Endothelial cell of umbilical vein (primary cell): ENCODE data around the gene ZNF618. TPM values are rescaled to one million over a fixed set of nuclear protein-coding genes. Genes with fewer than 3 reads are reported as not detected.

Experiments used
- BruUV-seq: library from RNA; stranded (reverse); fragments of 400-500 nt; replicated peaks from 2 replicates; lab custom pipeline; 2021; lab: Mats Ljungman, UMichigan
- CTCF ChIA-PET: fragments of 300-600, 350-600 bp; sonication (Branson Sonifier 250); formaldehyde crosslinking; loops from one replicate; lab custom pipeline; 2021; ENCODE audit warnings: antibody characterized with exemption, inconsistent platforms; lab: Charles Lee
- POLR2A ChIA-PET: fragments of 300-600, 350-600 bp; sonication (Branson Sonifier 250); formaldehyde crosslinking; loops from one replicate; lab custom pipeline; 2021; ENCODE audit warnings: antibody characterized with exemption, inconsistent platforms; lab: Charles Lee
- DNase-seq: peaks from one replicate; pipeline ENCODE4 v3.0.0-alpha.2; 2011; ENCODE audit warnings: low read depth, low spot score
- FAIRE-seq: peaks from 2 replicates; lab custom pipeline; 2011; peaks lifted over from hg19 to GRCh38; lab: Jason Lieb, UNC
- H2AFZ ChIP-seq: 2 replicates; pipeline ENCODE4 v1.6.0; 2012; ENCODE audit warnings: low read depth, low read length, control low read depth, inconsistent platforms
- H3K27ac ChIP-seq: 2 replicates; pipeline ENCODE4 v1.5.1; 2011; ENCODE audit warnings: low read depth, mild to moderate bottlenecking, control low read depth, low read length, moderate library complexity; ENCODE audit not compliant: insufficient read depth
- H3K27me3 ChIP-seq, 2 experiments: 2 replicates each; pipeline versions ENCODE4 v1.6.0 to v1.6.1; 2011; ENCODE audit warnings: low read length in 2 of 2, mixed read lengths in 1 of 2; ENCODE audit not compliant: control insufficient read depth in 2 of 2, insufficient read depth in 2 of 2
- H3K36me3 ChIP-seq, 2 experiments: 2 replicates in 1 of 2; 3 replicates in 1 of 2; pipeline ENCODE4 v1.5.1; 2011; ENCODE audit warnings: low read length in 2 of 2, mild to moderate bottlenecking in 1 of 2, moderate library complexity in 1 of 2; ENCODE audit not compliant: control insufficient read depth in 2 of 2, insufficient read depth in 2 of 2; ENCODE audit errors: extremely low read depth in 1 of 2
- H3K4me1 ChIP-seq: 3 replicates; pipeline ENCODE4 v1.5.1; 2011; ENCODE audit warnings: mild to moderate bottlenecking, low read length; ENCODE audit not compliant: control insufficient read depth, insufficient read depth; ENCODE audit errors: extremely low read depth
- H3K4me2 ChIP-seq: 2 replicates; pipeline ENCODE4 v1.6.1; 2011; ENCODE audit warnings: low read length, control low read depth, mixed read lengths; ENCODE audit not compliant: insufficient read depth
- H3K4me3 ChIP-seq, 3 experiments: fragments of 200-600 bp in 1 of 3; sonication (generic), shearing (Covaris generic) in 1 of 3; replicated peaks in 1 of 3; 2 replicates each; pipeline ENCODE4 v1.5.1; 2011 to 2016; ENCODE audit warnings: control low read depth in 3 of 3, low read length in 3 of 3, mild to moderate bottlenecking in 2 of 3, inconsistent platforms in 1 of 3, low read depth in 1 of 3, moderate library complexity in 1 of 3; ENCODE audit not compliant: insufficient read depth in 1 of 3
- H3K79me2 ChIP-seq: 2 replicates; pipeline ENCODE4 v1.6.0; 2012; ENCODE audit warnings: low read length, inconsistent platforms; ENCODE audit not compliant: control insufficient read depth, insufficient read depth
- H3K9ac ChIP-seq: replicated peaks from 2 replicates; pipeline ENCODE3; 2011; ENCODE audit warnings: low read length, control low read depth; ENCODE audit not compliant: insufficient read depth; ENCODE audit errors: extremely low read depth
- H3K9me1 ChIP-seq: replicated peaks from 3 replicates; pipeline ENCODE4 v1.6.0; 2011; ENCODE audit warnings: mild to moderate bottlenecking, low read length; ENCODE audit not compliant: control insufficient read depth, insufficient read depth; ENCODE audit errors: extremely low read depth
- H3K9me3 ChIP-seq: replicated peaks from 2 replicates; pipeline ENCODE4 v1.5.1; 2012; ENCODE audit warnings: low read length, inconsistent platforms; ENCODE audit not compliant: control insufficient read depth, insufficient read depth
- H4K20me1 ChIP-seq: replicated peaks from 2 replicates; pipeline ENCODE3; 2011; ENCODE audit warnings: mild to moderate bottlenecking, low read length; ENCODE audit not compliant: control insufficient read depth, insufficient read depth; ENCODE audit errors: extremely low read depth
- EZH2 ChIP-seq: IDR thresholded peaks from 2 replicates; pipeline ENCODE4 v1.6.1; 2012; ENCODE audit warnings: borderline replicate concordance, low read depth, mild to moderate bottlenecking, moderate library complexity, low read length, inconsistent platforms; ENCODE audit not compliant: severe bottlenecking
- FOS ChIP-seq: IDR thresholded peaks from 2 replicates; pipeline ENCODE4 v1.6.1; 2011; ENCODE audit warnings: mild to moderate bottlenecking, low read length, moderate library complexity, borderline replicate concordance; ENCODE audit not compliant: insufficient read depth
- GATA2 ChIP-seq: IDR thresholded peaks from 2 replicates; pipeline ENCODE4 v1.7.0; 2011; ENCODE audit warnings: low read depth, mild to moderate bottlenecking, moderate library complexity, mixed read lengths, low read length; ENCODE audit not compliant: insufficient read length, insufficient read depth
- JUN ChIP-seq: IDR thresholded peaks from 2 replicates; pipeline ENCODE4 v1.6.1; 2011; ENCODE audit warnings: borderline replicate concordance, low read depth; ENCODE audit not compliant: insufficient read length, insufficient read depth
- MAX ChIP-seq: IDR thresholded peaks from 2 replicates; pipeline ENCODE4 v1.6.1; 2011; ENCODE audit not compliant: insufficient read depth, insufficient read length
- MYC ChIP-seq: IDR thresholded peaks from one replicate; pipeline ENCODE4 v1.6.1; 2011; ENCODE audit warnings: mild to moderate bottlenecking, low read depth, low read length
- POLR2A ChIP-seq: IDR thresholded peaks from 2 replicates; pipeline ENCODE4 v1.6.1; 2012; ENCODE audit warnings: low read depth, mild to moderate bottlenecking, control low read depth, low read length
- POLR2AphosphoS5 ChIP-seq: IDR thresholded peaks from 2 replicates; pipeline ENCODE4 v1.6.1; 2012; ENCODE audit warnings: low read depth, mild to moderate bottlenecking, control low read depth, low read length, moderate library complexity; ENCODE audit not compliant: insufficient read depth
- dilution Hi-C: fragments of 300-500 bp; cut with MboI; formaldehyde crosslinking; loops from one replicate; pipeline ENCODE4 v1.15.0; 2019; ENCODE audit warnings: low sequenced_read_pairs; ENCODE audit not compliant: extremely low pct_ligation_motif_present
- intact Hi-C: fragments of 100-400 bp; cut with micrococcal nuclease; formaldehyde crosslinking; loops from one replicate; pipeline ENCODE4 v1.10.0; 2022
- polyA plus RNA-seq, 4 experiments: library from polyadenylated mRNA; depleted of rRNA in 3 of 4; stranded (reverse) in 3 of 4; unstranded in 1 of 4; fragments of >200 nt; gene quantifications; 2 replicates each; pipeline versions ENCODE4 v1.2.1 to v1.2.3, GENCODE V29; 2011 to 2012; ENCODE audit warnings: missing spikeins in 1 of 4
- total RNA-seq: library from RNA; stranded (reverse); gene quantifications from 2 replicates; pipeline ENCODE4 v1.2.3, GENCODE V29; 2021
- TF ChIP-seq, protein P1 (sequence below), 2 donors: IDR thresholded peaks; 1 replicate in 1 of 2; 2 replicates in 1 of 2; pipeline ENCODE4 v1.5.1; 2011; ENCODE audit warnings: low read length in 2 of 2, mild to moderate bottlenecking in 2 of 2, moderate library complexity in 2 of 2, control low read depth in 1 of 2, inconsistent platforms in 1 of 2, low read depth in 1 of 2; ENCODE audit not compliant: insufficient read depth in 1 of 2; ENCODE audit errors: extremely low read depth in 1 of 2

The ZNF618 gene
- total and polyA plus RNA-seq, 2 donors (not counting 3 experiments of a cell fraction or from before 2014, with no cell fraction given), result 22.6 to 80.3 TPM

GRCh38 chr9:114014044-114014443 is 137.9 kb downstream of the ZNF618 start:
- no peak overlapping the region for H2AFZ ChIP-seq
- no peaks in the 10 kb centered on the region for H3K9me1 ChIP-seq
- H3K4me1 ChIP-seq, result no peaks in the 10 kb centered on the region
- H3K36me3 ChIP-seq, result peaks cover 4 to 29% of the 10 kb centered on the region in 2 experiments
- no peaks in the 10 kb centered on the region for H4K20me1 ChIP-seq
- intact Hi-C loops, result no loop called here
- FAIRE-seq (no peak), DNase-seq (no peak)
- H3K4me2 ChIP-seq, result no peak overlapping the region
- H3K9me3 ChIP-seq, result no peaks in the 10 kb centered on the region
- no peak overlapping the region for H3K27ac ChIP-seq
- CTCF ChIA-PET, result interaction anchor here (1.2 kb wide), 1 partner anchor 20 kb away, joined by 5 read pairs; no protein-coding TSS in a partner anchor
- POLR2A ChIA-PET, result no interaction called here
- H3K9ac ChIP-seq, result no peak overlapping the region
- H3K79me2 ChIP-seq, result no peaks in the 10 kb centered on the region
- TF ChIP-seq MAX (no peak), MYC (no peak), JUN (no peak), GATA2 (no peak), FOS (no peak), EZH2 (no peak), POLR2A (no peak), POLR2AphosphoS5 (no peak)
- TF ChIP-seq, protein P1, sequence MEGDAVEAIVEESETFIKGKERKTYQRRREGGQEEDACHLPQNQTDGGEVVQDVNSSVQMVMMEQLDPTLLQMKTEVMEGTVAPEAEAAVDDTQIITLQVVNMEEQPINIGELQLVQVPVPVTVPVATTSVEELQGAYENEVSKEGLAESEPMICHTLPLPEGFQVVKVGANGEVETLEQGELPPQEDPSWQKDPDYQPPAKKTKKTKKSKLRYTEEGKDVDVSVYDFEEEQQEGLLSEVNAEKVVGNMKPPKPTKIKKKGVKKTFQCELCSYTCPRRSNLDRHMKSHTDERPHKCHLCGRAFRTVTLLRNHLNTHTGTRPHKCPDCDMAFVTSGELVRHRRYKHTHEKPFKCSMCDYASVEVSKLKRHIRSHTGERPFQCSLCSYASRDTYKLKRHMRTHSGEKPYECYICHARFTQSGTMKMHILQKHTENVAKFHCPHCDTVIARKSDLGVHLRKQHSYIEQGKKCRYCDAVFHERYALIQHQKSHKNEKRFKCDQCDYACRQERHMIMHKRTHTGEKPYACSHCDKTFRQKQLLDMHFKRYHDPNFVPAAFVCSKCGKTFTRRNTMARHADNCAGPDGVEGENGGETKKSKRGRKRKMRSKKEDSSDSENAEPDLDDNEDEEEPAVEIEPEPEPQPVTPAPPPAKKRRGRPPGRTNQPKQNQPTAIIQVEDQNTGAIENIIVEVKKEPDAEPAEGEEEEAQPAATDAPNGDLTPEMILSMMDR (IDR thresholded peaks at IDR 0.05; ENCODE audit: extremely low read depth in 1 of 2, insufficient read depth in 1 of 2, low read depth in 1 of 2, low read length in 2 of 2), result no peak
- H3K4me3 ChIP-seq, result no peak overlapping the region
- no TSS peak for BruUV-seq
- H3K27me3 ChIP-seq, result no peaks in the 10 kb centered on the region
- dilution Hi-C loops, result no loop called here
